Right lobe of liver (tissue), 4 donors: ENCODE data around the gene TRIM2.

Experiments used
- CTCF ChIP-seq, 4 donors: fragments of 200-600 bp in 3 of 4; fragments of 450-650 bp in 1 of 4; IDR thresholded peaks; one replicate each; pipeline versions ENCODE4 v1.5.1 to v1.8.0; 2016 to 2022; ENCODE audit warnings: antibody characterized with exemption in 4 of 4, mild to moderate bottlenecking in 2 of 4
- POLR2A ChIP-seq: fragments of 450-650 bp; IDR thresholded peaks from one replicate; pipeline ENCODE4 v1.6.1; 2017; ENCODE audit warnings: antibody characterized with exemption, mild to moderate bottlenecking
- donor health status: DM: no; HTN: no; CAD: no.
- donor health status: DM: no; HTN: no; CAD: no.
- donor health status: DM: no; HTN: yes; CAD: no.

GRCh38 chr4:153170407-153170806, 33.8 kb upstream of the TRIM2 start:
- TF ChIP-seq CTCF (IDR thresholded peaks at IDR 0.05) (no peak), POLR2A (no peak)
